ENCODE measurements around the gene CWC27.
A peak's percentile ranks its signal among the peaks of the same experiment; 100 is the strongest.

Gene CWC27

GRCh38 chr5:64768358-64769312 is at the start of gene CWC27, which contains the start of gene SREK1IP1:
Gene CWC27, plus strand, starts transcription at chr5:64768930. Its CDS starts 217 bp downstream, at chr5:64769147.
Gene SREK1IP1, minus strand, starts transcription at chr5:64768691. Its CDS starts 174 bp downstream, at chr5:64768517.
- peak; percentile 95 for DNase-seq

GRCh38 chr5:64722588-64722987 is 46.1 kb upstream of the CWC27 start:
- DNase-seq, result no peak

- DNase-seq, result no peak
Observed at GRCh38 chr5:64727150-64727549, 41.6 kb upstream of the CWC27 start.

GRCh38 chr5:64742411-64742810 is 26.3 kb upstream of the CWC27 start:
- DNase-seq, result no peak

GRCh38 chr5:64742821-64743220 is 25.9 kb upstream of the CWC27 start:
- DNase-seq, result no peak

GRCh38 chr5:64744914-64745313 is 23.8 kb upstream of the CWC27 start:
- DNase-seq, result no peak

- no peak for DNase-seq
Observed at GRCh38 chr5:64746446-64746845, 22.3 kb upstream of the CWC27 start.

- no peak for DNase-seq
Observed at GRCh38 chr5:64749385-64749784, 19.3 kb upstream of the CWC27 start.

- no peak for DNase-seq
Observed at GRCh38 chr5:64754066-64754465, 14.7 kb upstream of the CWC27 start.

- no peak for DNase-seq
Observed at GRCh38 chr5:64758901-64759300, 9.8 kb upstream of the CWC27 start.

GRCh38 chr5:64759960-64760660 is 8.6 kb upstream of the CWC27 start:
- peak; percentile 51 for DNase-seq

GRCh38 chr5:64763948-64764503 is 4.7 kb upstream of the CWC27 start:
- no peak for DNase-seq

GRCh38 chr5:64765804-64766504 is 2.8 kb upstream of the CWC27 start:
- no peak for DNase-seq

- no peak for DNase-seq
Observed at GRCh38 chr5:64766941-64767340, 1.8 kb upstream of the CWC27 start.

GRCh38 chr5:64767959-64768357 is 772 bp upstream of the CWC27 start:
- DNase-seq, result peak; percentile 54

GRCh38 chr5:64769855-64770254 is 1.1 kb downstream of the CWC27 start:
- DNase-seq, result no peak

GRCh38 chr5:64771736-64772135 is 3.0 kb downstream of the CWC27 start:
- DNase-seq, result no peak

GRCh38 chr5:64773533-64773932 is 4.8 kb downstream of the CWC27 start:
- DNase-seq, result no peak

- no peak for DNase-seq
Observed at GRCh38 chr5:64775291-64775690, 6.6 kb downstream of the CWC27 start.

- DNase-seq, result peak; percentile 65
Observed at GRCh38 chr5:64784451-64785025, 15.8 kb downstream of the CWC27 start.

GRCh38 chr5:64786372-64786771 is 17.6 kb downstream of the CWC27 start:
- no peak for DNase-seq

GRCh38 chr5:64788156-64788555 is 19.4 kb downstream of the CWC27 start:
- no peak for DNase-seq

- DNase-seq, result no peak
Observed at GRCh38 chr5:64789457-64789856, 20.7 kb downstream of the CWC27 start.
